ENCODE measurements around the gene EOMES. TPM values are rescaled to one million over a fixed set of nuclear protein-coding genes. Genes with fewer than 3 reads are reported as not detected.

EOMES gene
- total and polyA plus RNA-seq, 2 of the 8 experiments (the other 6 are each of a cell fraction or from before 2014, with no cell fraction given), result 0.09 to 0.47 TPM

- TF ChIP-seq CHD7 (IDR thresholded peaks at IDR 0.05; ENCODE audit: insufficient replicate concordance, low read length) (no peak), SIX5 (IDR thresholded peaks at IDR 0.05; ENCODE audit: low read depth, low read length) (no peak), HDAC2 (IDR thresholded peaks at IDR 0.05; ENCODE audit: borderline replicate concordance in 1 of 2, low read depth in 2 of 2, low read length in 2 of 2) (no peak), BCL11A (IDR thresholded peaks at IDR 0.05; ENCODE audit: low read depth in 2 of 2, low read length in 2 of 2) (no peak), SUZ12 (IDR thresholded peaks at IDR 0.05; ENCODE audit: low read length) (peak; percentile 88), MAFK (IDR thresholded peaks at IDR 0.05; ENCODE audit: low read depth, low read length) (no peak), CEBPB (IDR thresholded peaks at IDR 0.05; ENCODE audit: low read depth, low read length) (peak; percentile 99), RAD21 (IDR thresholded peaks at IDR 0.05 in 1 of 2, conservative IDR thresholded peaks at IDR 0.05 in 1 of 2; ENCODE audit: low read depth in 2 of 2, low read length in 2 of 2) (no peak), NANOG (IDR thresholded peaks at IDR 0.05; ENCODE audit: insufficient read depth, low read depth, low read length, poor library complexity, severe bottlenecking) (no peak)
Observed at GRCh38 chr3:27729748-27730611, 7.9 kb upstream of the EOMES start (continued).

Data from H1 (cell line).